NCI-H2196 (cell line): ENCODE results near the gene CLCN6.

ENCODE experiments used
- DNase-seq: peaks from one replicate; lab custom pipeline; 2025; ENCODE audit not compliant: unreplicated experiment; lab: John Stamatoyannopoulos, UW

The CLCN6 gene

GRCh38 chr1:11823366-11824137 is 17.6 kb downstream of the CLCN6 start:
- DNase-seq, result no peak

DNA sequence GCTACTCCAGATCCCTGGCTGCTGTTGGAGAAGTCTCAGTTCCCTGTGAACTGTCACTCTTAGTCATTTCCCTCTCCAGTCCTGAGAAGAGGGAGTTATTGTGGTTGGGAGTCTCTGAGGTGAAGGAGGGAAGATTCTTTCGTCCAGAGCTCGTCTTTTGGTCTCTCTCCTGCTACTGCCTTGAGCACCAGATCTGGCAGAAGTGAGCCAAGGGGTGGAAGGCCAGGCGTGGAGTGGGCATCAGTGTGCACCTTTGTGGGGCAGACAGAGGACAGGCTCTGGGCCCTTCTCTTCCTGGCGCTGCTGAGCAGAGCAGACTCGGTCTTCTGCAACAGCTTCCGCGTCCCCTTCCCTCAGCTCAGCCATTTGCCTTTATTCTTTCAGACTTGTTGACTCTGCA is 19.1 kb downstream of the CLCN6 start:
- DNase-seq, result no peak

GRCh38 chr1:11826946-11827345 is 21.0 kb downstream of the CLCN6 start:
- no peak for DNase-seq

GRCh38 chr1:11828511-11828910 is 22.5 kb downstream of the CLCN6 start:
- DNase-seq, result no peak

DNA sequence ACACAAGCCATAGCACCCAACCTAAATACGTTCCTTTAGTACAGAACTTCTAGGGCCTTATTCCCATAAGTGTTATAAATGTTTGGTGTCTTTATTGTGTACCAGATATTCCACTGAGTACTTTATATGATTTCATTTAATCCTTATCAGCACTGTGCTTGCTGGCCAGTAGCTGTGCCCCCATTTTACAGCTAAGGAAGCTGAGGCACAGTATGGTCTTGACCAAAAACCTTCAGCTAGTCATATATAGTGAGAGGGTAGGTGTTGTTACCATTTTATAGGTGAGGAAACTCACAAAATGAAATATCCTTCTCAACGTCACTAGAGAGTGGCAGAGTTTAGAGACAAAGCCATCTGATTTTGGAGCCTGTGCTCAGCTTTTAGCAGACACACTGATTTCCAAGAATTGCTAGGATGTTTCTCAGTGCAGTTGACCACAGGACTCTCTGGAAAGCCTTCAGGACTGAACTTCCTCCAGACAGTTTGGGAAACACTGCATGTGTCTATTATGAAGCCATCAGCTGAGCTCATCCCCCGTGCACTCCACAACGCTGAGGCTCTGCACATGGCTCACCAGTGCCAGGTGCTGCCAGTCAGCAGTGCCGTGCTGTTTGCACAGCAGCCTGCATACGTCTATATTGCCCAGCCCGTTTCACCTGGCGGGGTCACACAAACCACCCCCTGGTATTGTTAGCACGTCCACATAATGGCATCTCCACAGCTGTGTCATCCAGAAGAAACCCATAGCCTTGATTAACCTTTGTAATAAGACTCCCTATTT is 26.1 kb downstream of the CLCN6 start:
- peak; percentile 49 for DNase-seq

DNA sequence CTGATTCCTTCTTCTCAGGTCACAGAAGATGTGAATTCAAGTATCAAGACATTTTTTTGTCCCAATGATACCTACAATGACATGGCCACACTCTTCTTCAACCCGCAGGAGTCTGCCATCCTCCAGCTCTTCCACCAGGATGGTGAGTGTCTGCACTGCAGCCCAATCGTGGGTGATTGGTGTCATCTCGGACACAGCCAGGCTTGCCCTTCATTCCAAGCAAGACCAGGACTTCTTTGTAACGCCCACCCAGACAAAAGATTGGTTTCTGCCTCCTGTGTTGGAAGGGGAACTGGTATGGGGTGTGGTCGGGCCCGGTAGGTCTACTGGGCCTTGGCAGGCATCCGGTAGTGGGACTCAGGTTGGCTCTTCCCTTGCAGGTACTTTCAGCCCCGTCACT is 27.5 kb downstream of the CLCN6 start:
- DNase-seq, result no peak

GRCh38 chr1:11833900-11834299 is 27.9 kb downstream of the CLCN6 start:
- no peak for DNase-seq

- no peak for DNase-seq
Observed at GRCh38 chr1:11835441-11836225, 29.6 kb downstream of the CLCN6 start.

DNA sequence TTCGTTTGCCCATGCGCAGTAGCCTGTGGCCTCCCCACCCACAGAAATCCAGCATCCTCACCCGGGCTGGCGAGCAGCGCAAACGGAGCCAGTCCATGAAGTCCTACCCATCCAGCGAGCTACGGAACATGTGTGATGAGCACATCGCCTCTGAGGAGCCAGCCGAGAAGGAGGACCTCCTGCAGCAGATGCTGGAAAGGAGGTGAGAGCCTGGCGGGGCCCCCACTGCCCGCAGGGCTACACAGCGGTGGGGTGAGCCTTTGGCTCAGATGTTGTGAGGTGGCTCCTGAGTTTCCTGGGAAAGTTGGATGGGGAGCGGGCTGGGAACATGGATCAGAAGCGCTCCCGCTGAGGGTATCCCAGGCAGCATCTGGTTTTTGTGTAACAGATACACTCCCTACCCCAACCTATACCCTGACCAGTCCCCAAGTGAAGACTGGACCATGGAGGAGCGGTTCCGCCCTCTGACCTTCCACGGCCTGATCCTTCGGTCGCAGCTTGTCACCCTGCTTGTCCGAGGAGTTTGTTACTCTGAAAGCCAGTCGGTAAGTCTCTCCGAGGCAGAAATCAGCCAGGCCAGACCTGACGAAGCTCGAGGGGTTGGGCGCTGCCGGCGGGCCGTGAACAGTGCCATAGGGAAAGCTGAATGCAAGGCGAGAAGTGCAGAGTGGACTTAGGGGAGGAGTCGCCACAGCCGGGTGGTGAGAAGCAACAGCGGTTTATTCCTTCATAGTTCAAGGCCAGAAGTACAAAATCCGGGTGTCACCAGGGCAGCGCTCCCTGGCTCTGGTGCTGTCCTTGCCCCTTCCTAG is 31.2 kb downstream of the CLCN6 start:
- no peak for DNase-seq

GRCh38 chr1:11837767-11838348 is 31.9 kb downstream of the CLCN6 start:
- DNase-seq, result no peak

GRCh38 chr1:11838349-11839272 is 32.6 kb downstream of the CLCN6 start:
- peak; percentile 72 for DNase-seq

GRCh38 chr1:11839727-11840705 is 34.0 kb downstream of the CLCN6 start:
- DNase-seq, result no peak

DNA sequence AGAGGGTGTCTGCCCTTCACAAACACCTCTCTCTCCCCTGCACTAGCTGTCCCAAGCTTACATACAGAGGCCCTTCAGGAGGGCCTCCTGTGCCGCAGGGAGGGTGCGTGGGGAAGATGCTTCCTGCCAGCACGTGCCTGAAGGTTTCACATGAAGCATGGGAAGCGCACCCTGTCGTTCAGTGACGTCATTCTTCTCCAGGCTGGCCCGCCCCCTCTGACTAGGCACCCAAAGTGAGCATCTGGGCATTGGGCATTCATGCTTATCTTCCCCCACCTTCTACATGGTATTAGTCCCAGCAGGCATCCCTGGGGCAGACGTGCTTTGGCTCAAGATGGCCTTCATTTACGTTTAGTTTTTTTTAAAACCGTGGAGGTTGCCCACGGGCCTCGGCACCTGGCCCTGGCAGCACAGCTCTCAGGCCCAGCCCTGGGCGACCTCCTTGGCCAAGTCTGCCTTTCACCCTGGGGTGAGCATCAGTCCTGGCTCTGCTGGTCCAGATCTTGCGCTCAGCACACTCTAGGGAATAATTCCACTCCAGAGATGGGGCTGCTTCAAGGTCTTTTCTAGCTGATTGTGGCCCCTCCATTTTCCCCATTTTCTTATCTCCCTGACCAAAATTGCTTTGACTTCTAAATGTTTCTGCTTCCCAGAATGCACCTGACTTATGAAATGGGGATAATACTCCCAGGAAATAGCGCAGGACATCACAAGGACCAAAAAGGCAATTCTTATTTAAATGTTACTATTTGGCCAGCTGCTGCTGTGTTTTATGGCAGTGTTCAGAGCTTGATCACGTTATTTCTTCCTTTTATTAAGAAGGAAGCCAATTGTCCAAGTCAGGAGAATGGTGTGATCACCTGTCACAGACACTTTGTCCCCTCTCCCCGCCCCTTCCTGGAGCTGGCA is 35.5 kb downstream of the CLCN6 start:
- DNase-seq, result peak; percentile 47

DNA sequence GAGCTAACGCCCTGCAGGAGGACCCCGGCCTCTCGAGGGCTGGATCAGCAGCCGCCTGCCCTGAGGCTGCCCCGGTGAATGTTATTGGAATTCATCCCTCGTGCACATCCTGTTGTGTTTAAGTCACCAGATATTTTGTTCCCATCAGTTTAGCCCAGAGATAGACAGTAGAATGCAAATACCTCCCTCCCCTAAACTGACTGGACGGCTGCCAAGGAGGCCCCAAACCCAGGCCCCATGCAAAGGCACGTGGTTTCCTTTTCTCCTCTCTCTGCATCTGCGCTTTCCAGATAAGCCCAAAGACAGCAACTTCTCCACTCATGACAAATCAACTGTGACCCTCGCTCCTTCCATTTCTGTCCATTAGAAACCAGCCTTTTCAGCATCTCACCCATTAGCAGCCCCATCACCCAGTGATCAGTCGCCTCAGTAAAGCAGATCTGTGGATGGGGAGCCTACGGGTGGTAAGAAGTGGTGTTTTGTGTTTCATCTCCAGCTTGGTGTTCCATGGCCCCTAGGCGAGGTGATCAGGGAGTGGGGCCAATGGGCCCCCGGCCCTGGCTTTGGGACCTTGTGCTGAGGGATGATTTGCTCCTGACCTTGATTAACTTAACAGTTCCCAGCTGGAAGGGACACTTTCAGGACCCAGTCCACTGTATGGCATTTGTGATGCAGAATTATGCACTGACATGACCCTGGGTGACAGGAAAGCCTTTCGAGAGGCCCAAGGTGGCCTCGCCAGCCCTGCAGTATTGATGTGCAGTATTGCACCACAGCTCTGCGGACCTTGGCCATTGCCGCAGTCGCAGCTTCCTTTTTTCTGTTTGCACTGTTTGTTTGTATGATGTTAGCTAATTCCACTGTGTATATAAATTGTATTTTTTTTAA is 36.4 kb downstream of the CLCN6 start:
- peak; percentile 28 for DNase-seq

GRCh38 chr1:11845641-11846335 is 39.8 kb downstream of the CLCN6 start:
- DNase-seq, result no peak
